Measurements from ENCODE around the gene DNAJC30. TPM values are rescaled to one million over a fixed set of nuclear protein-coding genes. Genes with fewer than 3 reads are reported as not detected.
"Not testable (repeated sequence)": the region's sequence is repeated elsewhere in the genome, so short reads cannot be mapped to it uniquely, and the experiment has no call there.

DNAJC30 gene
- total RNA-seq (2014; rRNA removed; shearing (Covaris generic)): 1.3 TPM in 2 replicates

GRCh38 chr7:73683056-73683787 lies at the start of gene DNAJC30, which contains the start of gene BUD23:
Gene DNAJC30 (minus strand): TSS chr7:73683453. CDS start chr7:73683423, 30 bp downstream.
Gene BUD23 (plus strand): TSS chr7:73683597. CDS start chr7:73683626, 29 bp downstream.
- DNase-seq (ENCODE audit: low read depth in 1 of 2, low spot score in 2 of 2): peak; percentile 84 to 97
- no peaks in the 10 kb centered on the region for H3K27me3 ChIP-seq (replicated peaks)
- no peaks in the 10 kb centered on the region for H3K9me3 ChIP-seq (replicated peaks)
- peak within 1 kb of the TSS; percentile 88 for H3K4me3 ChIP-seq
- H3K27ac ChIP-seq: peak within 1 kb of the TSS; percentile 49
- peaks cover 43% of the 10 kb centered on the region for H3K36me3 ChIP-seq
- peaks cover 17% of the 10 kb centered on the region for H3K4me1 ChIP-seq (replicated peaks)

- no peak overlapping the region for H3K27ac ChIP-seq
- H3K4me1 ChIP-seq (replicated peaks): peaks cover 15% of the 10 kb centered on the region
- H3K9me3 ChIP-seq (replicated peaks): no peaks in the 10 kb centered on the region
- no peaks in the 10 kb centered on the region for H3K27me3 ChIP-seq (replicated peaks)
- peaks cover 23% of the 10 kb centered on the region for H3K36me3 ChIP-seq
- no peak overlapping the region for H3K4me3 ChIP-seq
- DNase-seq (ENCODE audit: low read depth in 1 of 2, low spot score in 2 of 2): no peak
Observed at GRCh38 chr7:73732397-73732796, 49.1 kb upstream of the DNAJC30 start.

- DNase-seq (ENCODE audit: low read depth in 1 of 2, low spot score in 2 of 2): no peak
- Histone ChIP-seq H3K4me1 (replicated peaks) (peaks cover 16% of the 10 kb centered on the region), H3K4me3 (no peak overlapping the region), H3K27me3 (replicated peaks) (no peaks in the 10 kb centered on the region), H3K27ac (no peak overlapping the region), H3K36me3 (peaks cover 4% of the 10 kb centered on the region; the same call in 1 of the 2 replicates), H3K9me3 (replicated peaks) (no peaks in the 10 kb centered on the region)
Observed at GRCh38 chr7:73730485-73730884, 47.2 kb upstream of the DNAJC30 start.

- H3K4me3 ChIP-seq: no peak overlapping the region
- H3K4me1 ChIP-seq (replicated peaks): peaks cover 7% of the 10 kb centered on the region
- no peak for DNase-seq (ENCODE audit: low read depth in 1 of 2, low spot score in 2 of 2)
- no peaks in the 10 kb centered on the region for H3K9me3 ChIP-seq (replicated peaks)
- no peaks in the 10 kb centered on the region for H3K27me3 ChIP-seq (replicated peaks)
- H3K27ac ChIP-seq: no peak overlapping the region
- H3K36me3 ChIP-seq: no peaks in the 10 kb centered on the region
Observed at GRCh38 chr7:73728551-73728950, 45.3 kb upstream of the DNAJC30 start.

- no peak overlapping the region for H3K4me3 ChIP-seq
- DNase-seq (ENCODE audit: low read depth in 1 of 2, low spot score in 2 of 2): peak in 1 of 2 experiments; percentile 25
Observed at GRCh38 chr7:73727952-73728351, 44.7 kb upstream of the DNAJC30 start.

GRCh38 chr7:73726083-73726466 lies 42.8 kb upstream of the DNAJC30 start:
- Histone ChIP-seq H3K27ac (no peak overlapping the region), H3K27me3 (replicated peaks) (no peaks in the 10 kb centered on the region), H3K4me3 (no peak overlapping the region), H3K36me3 (no peaks in the 10 kb centered on the region), H3K4me1 (replicated peaks) (peaks cover 7% of the 10 kb centered on the region), H3K9me3 (replicated peaks) (no peaks in the 10 kb centered on the region)
- DNase-seq (ENCODE audit: low read depth in 1 of 2, low spot score in 2 of 2): no peak

More at GRCh38 chr7:73727952-73728351, 44.7 kb upstream of the DNAJC30 start:
- Histone ChIP-seq H3K4me1 (replicated peaks) (peaks cover 7% of the 10 kb centered on the region), H3K9me3 (replicated peaks) (no peaks in the 10 kb centered on the region), H3K27me3 (replicated peaks) (no peaks in the 10 kb centered on the region), H3K27ac (no peak overlapping the region), H3K36me3 (no peaks in the 10 kb centered on the region)

- Histone ChIP-seq H3K9me3 (replicated peaks) (no peaks in the 10 kb centered on the region), H3K36me3 (no peaks in the 10 kb centered on the region), H3K4me3 (no peak overlapping the region), H3K27ac (no peak overlapping the region), H3K27me3 (replicated peaks) (no peaks in the 10 kb centered on the region), H3K4me1 (replicated peaks) (peaks cover 16% of the 10 kb centered on the region)
- no peak for DNase-seq (ENCODE audit: low read depth in 1 of 2, low spot score in 2 of 2)
Observed at GRCh38 chr7:73723813-73724212, 40.6 kb upstream of the DNAJC30 start.

GRCh38 chr7:73722785-73723184 lies 39.5 kb upstream of the DNAJC30 start:
- H3K9me3 ChIP-seq (replicated peaks): no peaks in the 10 kb centered on the region
- peaks cover 22% of the 10 kb centered on the region for H3K4me1 ChIP-seq (replicated peaks)
- no peaks in the 10 kb centered on the region for H3K27me3 ChIP-seq (replicated peaks)
- H3K4me3 ChIP-seq: no peak overlapping the region
- no peak overlapping the region for H3K27ac ChIP-seq
- DNase-seq (ENCODE audit: low read depth in 1 of 2, low spot score in 2 of 2): no peak
- H3K36me3 ChIP-seq: no peaks in the 10 kb centered on the region

GRCh38 chr7:73722182-73722581 lies 38.9 kb upstream of the DNAJC30 start:
- not testable (repeated sequence) for H3K27ac ChIP-seq; DNase-seq (ENCODE audit: low read depth in 1 of 2, low spot score in 2 of 2); H3K36me3 ChIP-seq; H3K4me3 ChIP-seq; H3K9me3 ChIP-seq (replicated peaks); H3K27me3 ChIP-seq (replicated peaks)
- H3K4me1 ChIP-seq (replicated peaks): peaks cover 25% of the 10 kb centered on the region

- no peak for DNase-seq (ENCODE audit: low read depth in 1 of 2, low spot score in 2 of 2)
- H3K4me3 ChIP-seq: no peak overlapping the region
- peaks cover 32% of the 10 kb centered on the region for H3K4me1 ChIP-seq (replicated peaks)
- no peak overlapping the region for H3K27ac ChIP-seq
- H3K9me3 ChIP-seq (replicated peaks): no peaks in the 10 kb centered on the region
- H3K27me3 ChIP-seq (replicated peaks): no peaks in the 10 kb centered on the region
- H3K36me3 ChIP-seq: peaks cover 4% of the 10 kb centered on the region
Observed at GRCh38 chr7:73721377-73721817, 38.1 kb upstream of the DNAJC30 start.

- DNase-seq (ENCODE audit: low read depth in 1 of 2, low spot score in 2 of 2); H3K36me3 ChIP-seq; H3K27ac ChIP-seq; H3K4me3 ChIP-seq; H3K27me3 ChIP-seq (replicated peaks); H3K9me3 ChIP-seq (replicated peaks): not testable (repeated sequence)
- peaks cover 41% of the 10 kb centered on the region for H3K4me1 ChIP-seq (replicated peaks)
Observed at GRCh38 chr7:73720443-73720842, 37.2 kb upstream of the DNAJC30 start.

- peak overlapping the region; percentile 89 for H3K4me3 ChIP-seq
- no peaks in the 10 kb centered on the region for H3K27me3 ChIP-seq (replicated peaks)
- H3K36me3 ChIP-seq: peaks cover 10% of the 10 kb centered on the region
- DNase-seq (ENCODE audit: low read depth in 1 of 2, low spot score in 2 of 2): no peak
- no peak overlapping the region for H3K27ac ChIP-seq
- H3K9me3 ChIP-seq (replicated peaks): no peaks in the 10 kb centered on the region
- peaks cover 48% of the 10 kb centered on the region for H3K4me1 ChIP-seq (replicated peaks)
Observed at GRCh38 chr7:73719806-73720169, 36.5 kb upstream of the DNAJC30 start.

- DNase-seq (ENCODE audit: low read depth in 1 of 2, low spot score in 2 of 2): peak; percentile 37 to 75
- Histone ChIP-seq H3K27ac (peak within 1 kb of the TSS; percentile 23), H3K27me3 (replicated peaks) (no peaks in the 10 kb centered on the region)
Observed at GRCh38 chr7:73718905-73719805, 35.9 kb upstream of the DNAJC30 start, which contains the start of gene STX1A. Gene STX1A (minus strand): TSS chr7:73719669. CDS start chr7:73719631, 38 bp downstream.

More at GRCh38 chr7:73718905-73719805, 35.9 kb upstream of the DNAJC30 start, which contains the start of gene STX1A:
- Histone ChIP-seq H3K4me3 (peak within 1 kb of the TSS; percentile 89), H3K4me1 (replicated peaks) (peaks cover 49% of the 10 kb centered on the region), H3K36me3 (peaks cover 13% of the 10 kb centered on the region), H3K9me3 (replicated peaks) (no peaks in the 10 kb centered on the region)

Measured in SJSA1 (cell line).